Endothelial cell of umbilical vein (primary cell): ENCODE data around the gene GSN. TPM values are rescaled to one million over a fixed set of nuclear protein-coding genes. Genes with fewer than 3 reads are reported as not detected.

Experiments
- BruUV-seq: library from RNA; stranded (reverse); fragments of 400-500 nt; replicated peaks from 2 replicates; lab custom pipeline; 2021; lab: Mats Ljungman, UMichigan
- CTCF ChIA-PET: fragments of 300-600, 350-600 bp; sonication (Branson Sonifier 250); formaldehyde crosslinking; loops from one replicate; lab custom pipeline; 2021; ENCODE audit warnings: antibody characterized with exemption, inconsistent platforms; lab: Charles Lee
- POLR2A ChIA-PET: fragments of 300-600, 350-600 bp; sonication (Branson Sonifier 250); formaldehyde crosslinking; loops from one replicate; lab custom pipeline; 2021; ENCODE audit warnings: antibody characterized with exemption, inconsistent platforms; lab: Charles Lee
- DNase-seq: peaks from one replicate; pipeline ENCODE4 v3.0.0-alpha.2; 2011; ENCODE audit warnings: low read depth, low spot score
- FAIRE-seq: peaks from 2 replicates; lab custom pipeline; 2011; peaks lifted over from hg19 to GRCh38; lab: Jason Lieb, UNC
- H2AFZ ChIP-seq: 2 replicates; pipeline ENCODE4 v1.6.0; 2012; ENCODE audit warnings: low read depth, low read length, control low read depth, inconsistent platforms
- H3K27ac ChIP-seq: 2 replicates; pipeline ENCODE4 v1.5.1; 2011; ENCODE audit warnings: low read depth, mild to moderate bottlenecking, control low read depth, low read length, moderate library complexity; ENCODE audit not compliant: insufficient read depth
- H3K27me3 ChIP-seq, 2 experiments: 2 replicates each; pipeline versions ENCODE4 v1.6.0 to v1.6.1; 2011; ENCODE audit warnings: low read length in 2 of 2, mixed read lengths in 1 of 2; ENCODE audit not compliant: control insufficient read depth in 2 of 2, insufficient read depth in 2 of 2
- H3K36me3 ChIP-seq, 2 experiments: 2 replicates in 1 of 2; 3 replicates in 1 of 2; pipeline ENCODE4 v1.5.1; 2011; ENCODE audit warnings: low read length in 2 of 2, mild to moderate bottlenecking in 1 of 2, moderate library complexity in 1 of 2; ENCODE audit not compliant: control insufficient read depth in 2 of 2, insufficient read depth in 2 of 2; ENCODE audit errors: extremely low read depth in 1 of 2
- H3K4me1 ChIP-seq: 3 replicates; pipeline ENCODE4 v1.5.1; 2011; ENCODE audit warnings: mild to moderate bottlenecking, low read length; ENCODE audit not compliant: control insufficient read depth, insufficient read depth; ENCODE audit errors: extremely low read depth
- H3K4me2 ChIP-seq: 2 replicates; pipeline ENCODE4 v1.6.1; 2011; ENCODE audit warnings: low read length, control low read depth, mixed read lengths; ENCODE audit not compliant: insufficient read depth
- H3K4me3 ChIP-seq, 3 experiments: fragments of 200-600 bp in 1 of 3; sonication (generic), shearing (Covaris generic) in 1 of 3; replicated peaks in 1 of 3; 2 replicates each; pipeline ENCODE4 v1.5.1; 2011 to 2016; ENCODE audit warnings: control low read depth in 3 of 3, low read length in 3 of 3, mild to moderate bottlenecking in 2 of 3, inconsistent platforms in 1 of 3, low read depth in 1 of 3, moderate library complexity in 1 of 3; ENCODE audit not compliant: insufficient read depth in 1 of 3
- H3K79me2 ChIP-seq: 2 replicates; pipeline ENCODE4 v1.6.0; 2012; ENCODE audit warnings: low read length, inconsistent platforms; ENCODE audit not compliant: control insufficient read depth, insufficient read depth
- H3K9ac ChIP-seq: replicated peaks from 2 replicates; pipeline ENCODE3; 2011; ENCODE audit warnings: low read length, control low read depth; ENCODE audit not compliant: insufficient read depth; ENCODE audit errors: extremely low read depth
- H3K9me1 ChIP-seq: replicated peaks from 3 replicates; pipeline ENCODE4 v1.6.0; 2011; ENCODE audit warnings: mild to moderate bottlenecking, low read length; ENCODE audit not compliant: control insufficient read depth, insufficient read depth; ENCODE audit errors: extremely low read depth
- H3K9me3 ChIP-seq: replicated peaks from 2 replicates; pipeline ENCODE4 v1.5.1; 2012; ENCODE audit warnings: low read length, inconsistent platforms; ENCODE audit not compliant: control insufficient read depth, insufficient read depth
- H4K20me1 ChIP-seq: replicated peaks from 2 replicates; pipeline ENCODE3; 2011; ENCODE audit warnings: mild to moderate bottlenecking, low read length; ENCODE audit not compliant: control insufficient read depth, insufficient read depth; ENCODE audit errors: extremely low read depth
- CTCF ChIP-seq, 2 donors: IDR thresholded peaks; 1 replicate in 1 of 2; 2 replicates in 1 of 2; pipeline ENCODE4 v1.5.1; 2011; ENCODE audit warnings: low read length in 2 of 2, mild to moderate bottlenecking in 2 of 2, moderate library complexity in 2 of 2, control low read depth in 1 of 2, inconsistent platforms in 1 of 2, low read depth in 1 of 2; ENCODE audit not compliant: insufficient read depth in 1 of 2; ENCODE audit errors: extremely low read depth in 1 of 2
- EZH2 ChIP-seq: IDR thresholded peaks from 2 replicates; pipeline ENCODE4 v1.6.1; 2012; ENCODE audit warnings: borderline replicate concordance, low read depth, mild to moderate bottlenecking, moderate library complexity, low read length, inconsistent platforms; ENCODE audit not compliant: severe bottlenecking
- FOS ChIP-seq: IDR thresholded peaks from 2 replicates; pipeline ENCODE4 v1.6.1; 2011; ENCODE audit warnings: mild to moderate bottlenecking, low read length, moderate library complexity, borderline replicate concordance; ENCODE audit not compliant: insufficient read depth
- GATA2 ChIP-seq: IDR thresholded peaks from 2 replicates; pipeline ENCODE4 v1.7.0; 2011; ENCODE audit warnings: low read depth, mild to moderate bottlenecking, moderate library complexity, mixed read lengths, low read length; ENCODE audit not compliant: insufficient read length, insufficient read depth
- JUN ChIP-seq: IDR thresholded peaks from 2 replicates; pipeline ENCODE4 v1.6.1; 2011; ENCODE audit warnings: borderline replicate concordance, low read depth; ENCODE audit not compliant: insufficient read length, insufficient read depth
- MAX ChIP-seq: IDR thresholded peaks from 2 replicates; pipeline ENCODE4 v1.6.1; 2011; ENCODE audit not compliant: insufficient read depth, insufficient read length
- MYC ChIP-seq: IDR thresholded peaks from one replicate; pipeline ENCODE4 v1.6.1; 2011; ENCODE audit warnings: mild to moderate bottlenecking, low read depth, low read length
- POLR2A ChIP-seq: IDR thresholded peaks from 2 replicates; pipeline ENCODE4 v1.6.1; 2012; ENCODE audit warnings: low read depth, mild to moderate bottlenecking, control low read depth, low read length
- POLR2AphosphoS5 ChIP-seq: IDR thresholded peaks from 2 replicates; pipeline ENCODE4 v1.6.1; 2012; ENCODE audit warnings: low read depth, mild to moderate bottlenecking, control low read depth, low read length, moderate library complexity; ENCODE audit not compliant: insufficient read depth
- dilution Hi-C: fragments of 300-500 bp; cut with MboI; formaldehyde crosslinking; loops from one replicate; pipeline ENCODE4 v1.15.0; 2019; ENCODE audit warnings: low sequenced_read_pairs; ENCODE audit not compliant: extremely low pct_ligation_motif_present
- intact Hi-C: fragments of 100-400 bp; cut with micrococcal nuclease; formaldehyde crosslinking; loops from one replicate; pipeline ENCODE4 v1.10.0; 2022
- polyA plus RNA-seq, 4 experiments: library from polyadenylated mRNA; depleted of rRNA in 3 of 4; stranded (reverse) in 3 of 4; unstranded in 1 of 4; fragments of >200 nt; gene quantifications; 2 replicates each; pipeline versions ENCODE4 v1.2.1 to v1.2.3, GENCODE V29; 2011 to 2012; ENCODE audit warnings: missing spikeins in 1 of 4
- total RNA-seq: library from RNA; stranded (reverse); gene quantifications from 2 replicates; pipeline ENCODE4 v1.2.3, GENCODE V29; 2021

Gene GSN
- total and polyA plus RNA-seq, 2 donors (not counting 3 experiments of a cell fraction or from before 2014, with no cell fraction given) = 130 to 232 TPM

- no peaks in the 10 kb centered on the region for H3K9me1 ChIP-seq
- peaks cover 96% of the 10 kb centered on the region for H3K4me1 ChIP-seq
- TF ChIP-seq MAX (no peak), JUN (peak; percentile 75)
- POLR2A ChIA-PET = no interaction called here
- H3K27me3 ChIP-seq = no peaks in the 10 kb centered on the region
- FAIRE-seq = peak; percentile 21
- H3K79me2 ChIP-seq = peaks cover 73% of the 10 kb centered on the region
- peak; percentile 79 for DNase-seq
- peak overlapping the region; percentile 66 for H3K27ac ChIP-seq
- peak overlapping the region; percentile 62 for H3K9ac ChIP-seq
- H3K4me2 ChIP-seq = peak overlapping the region; percentile 80
- H2AFZ ChIP-seq = no peak overlapping the region
- BruUV-seq = no TSS peak
- H3K4me3 ChIP-seq = peak overlapping the region in 1 of 3 experiments; percentile 27
- intact Hi-C loops = no loop called here
- CTCF ChIA-PET = interaction anchor here (0.9 to 1.5 kb wide), 2 partner anchors 10 to 41 kb away, joined by 5 read pairs; no protein-coding TSS in a partner anchor
- no peaks in the 10 kb centered on the region for H4K20me1 ChIP-seq
- peaks cover 0 to 2% of the 10 kb centered on the region in 2 experiments for H3K36me3 ChIP-seq
- dilution Hi-C loops = no loop called here
- H3K9me3 ChIP-seq = no peaks in the 10 kb centered on the region
Measured at GRCh38 chr9:121360601-121361374, 92.8 kb downstream of the GSN start.

- ChIA-PET POLR2A (interaction anchor here (2.5 kb wide), 1 partner anchor 10 kb away, joined by 11 read pairs; no protein-coding TSS in a partner anchor), CTCF (interaction anchor here (1.2 to 2.5 kb wide), 5 partner anchors 9 to 43 kb away, joined by 4 to 21 read pairs (median 8); no protein-coding TSS in a partner anchor)
- peak overlapping the region; percentile 39 for H3K9ac ChIP-seq
- BruUV-seq = no TSS peak
- H3K9me1 ChIP-seq = no peaks in the 10 kb centered on the region
- intact Hi-C loops (no loop called here), dilution Hi-C loops (no loop called here)
- peak overlapping the region; percentile 59 for H3K4me2 ChIP-seq
- peak; percentile 75 for DNase-seq
- H3K79me2 ChIP-seq = peaks cover 79% of the 10 kb centered on the region
- FAIRE-seq = no peak
- peak overlapping the region; percentile 66 for H3K27ac ChIP-seq
- H4K20me1 ChIP-seq = no peaks in the 10 kb centered on the region
- H3K4me3 ChIP-seq = no peak overlapping the region
- no peaks in the 10 kb centered on the region for H3K9me3 ChIP-seq
- H3K36me3 ChIP-seq = peaks cover 0 to 2% of the 10 kb centered on the region in 2 experiments
- TF ChIP-seq FOS (peak; percentile 44), GATA2 (no peak), POLR2A (no peak), MYC (no peak), MAX (no peak), JUN (peak; percentile 57), POLR2AphosphoS5 (peak; percentile 12), EZH2 (no peak), CTCF (IDR thresholded peaks at IDR 0.05; ENCODE audit: extremely low read depth in 1 of 2, insufficient read depth in 1 of 2, low read depth in 1 of 2, low read length in 2 of 2) (no peak)
- peaks cover 96% of the 10 kb centered on the region for H3K4me1 ChIP-seq
- no peak overlapping the region for H2AFZ ChIP-seq
- H3K27me3 ChIP-seq = no peaks in the 10 kb centered on the region
Measured at GRCh38 chr9:121362813-121363621, 95.1 kb downstream of the GSN start.
